ENCODE measurements around the gene FGD3.

DNA sequence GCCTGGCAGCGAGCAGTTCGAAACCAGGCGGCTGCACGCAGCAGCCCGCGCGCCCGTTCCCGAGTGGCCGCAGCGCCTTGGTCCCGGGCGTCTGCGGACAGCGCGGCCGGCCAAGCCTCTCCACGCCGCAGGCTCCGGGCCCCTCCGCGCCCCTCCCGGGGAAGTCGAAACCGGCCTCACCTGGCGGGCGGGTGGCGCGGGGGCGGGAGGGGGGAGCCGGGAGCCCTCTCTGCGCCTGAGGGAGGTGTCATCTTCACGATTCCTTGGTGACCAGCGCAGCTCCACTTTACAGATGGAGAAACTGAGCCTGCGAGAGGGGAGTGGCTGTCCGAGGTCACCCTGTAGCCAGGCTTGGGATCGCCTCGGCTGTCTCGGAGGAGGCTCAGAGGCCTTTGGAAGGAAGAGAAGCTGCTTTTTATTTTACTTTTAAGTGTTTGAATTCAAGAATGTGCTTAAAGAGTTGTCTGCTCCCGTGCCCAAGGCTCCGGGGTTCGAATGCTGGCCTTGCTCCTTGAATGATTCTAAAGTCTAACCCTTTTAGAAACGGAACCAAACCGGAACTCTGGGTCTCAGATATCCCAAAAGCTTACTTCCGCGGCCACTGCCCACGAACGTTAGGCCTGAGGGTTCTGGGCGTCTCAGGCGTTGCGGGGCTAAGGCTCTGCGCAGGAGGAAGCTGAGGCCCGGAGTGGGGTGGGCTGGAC, 111.8 kb downstream of the FGD3 start:
- TF ChIP-seq, protein P1, sequence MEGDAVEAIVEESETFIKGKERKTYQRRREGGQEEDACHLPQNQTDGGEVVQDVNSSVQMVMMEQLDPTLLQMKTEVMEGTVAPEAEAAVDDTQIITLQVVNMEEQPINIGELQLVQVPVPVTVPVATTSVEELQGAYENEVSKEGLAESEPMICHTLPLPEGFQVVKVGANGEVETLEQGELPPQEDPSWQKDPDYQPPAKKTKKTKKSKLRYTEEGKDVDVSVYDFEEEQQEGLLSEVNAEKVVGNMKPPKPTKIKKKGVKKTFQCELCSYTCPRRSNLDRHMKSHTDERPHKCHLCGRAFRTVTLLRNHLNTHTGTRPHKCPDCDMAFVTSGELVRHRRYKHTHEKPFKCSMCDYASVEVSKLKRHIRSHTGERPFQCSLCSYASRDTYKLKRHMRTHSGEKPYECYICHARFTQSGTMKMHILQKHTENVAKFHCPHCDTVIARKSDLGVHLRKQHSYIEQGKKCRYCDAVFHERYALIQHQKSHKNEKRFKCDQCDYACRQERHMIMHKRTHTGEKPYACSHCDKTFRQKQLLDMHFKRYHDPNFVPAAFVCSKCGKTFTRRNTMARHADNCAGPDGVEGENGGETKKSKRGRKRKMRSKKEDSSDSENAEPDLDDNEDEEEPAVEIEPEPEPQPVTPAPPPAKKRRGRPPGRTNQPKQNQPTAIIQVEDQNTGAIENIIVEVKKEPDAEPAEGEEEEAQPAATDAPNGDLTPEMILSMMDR (conservative IDR thresholded peaks at IDR 0.05 in 1 of 2, IDR thresholded peaks at IDR 0.05 in 1 of 2; ENCODE audit: low read depth in 1 of 2, low read length in 2 of 2): no peak
- TF ChIP-seq EZH2 (IDR thresholded peaks at IDR 0.05; ENCODE audit: low read length, missing control alignments): no peak

Measured in fibroblast of lung (primary cell).